SK-MEL-5 (cell line): ENCODE measurements around the gene TMC6. TPM values are rescaled to one million over a fixed set of nuclear protein-coding genes. Genes with fewer than 3 reads are reported as not detected.
"Not testable (repeated sequence)": the region's sequence is repeated elsewhere in the genome, so short reads cannot be mapped to it uniquely, and the experiment has no call there.

Experiments
- DNase-seq: peaks from one replicate; pipeline ENCODE4 v3.0.0-alpha.2; 2016; ENCODE audit warnings: low read depth, low spot score
- in situ Hi-C: cut with HindIII; loops from 2 replicates; pipeline ENCODE4 v1.10.0; 2016; ENCODE audit warnings: low sequenced_read_pairs, high pct_unique_total_duplicates, low pct_unique_long_range_greater_than_20kb
- total RNA-seq: library from RNA; depleted of rRNA; stranded (reverse); fragments of >200 nt; shearing (Covaris generic); gene quantifications from 2 replicates; pipeline ENCODE4 v1.2.3, GENCODE V29; 2014

Gene TMC6
- total RNA-seq, 1 experiment from 2014 or later: 299 TPM

DNA sequence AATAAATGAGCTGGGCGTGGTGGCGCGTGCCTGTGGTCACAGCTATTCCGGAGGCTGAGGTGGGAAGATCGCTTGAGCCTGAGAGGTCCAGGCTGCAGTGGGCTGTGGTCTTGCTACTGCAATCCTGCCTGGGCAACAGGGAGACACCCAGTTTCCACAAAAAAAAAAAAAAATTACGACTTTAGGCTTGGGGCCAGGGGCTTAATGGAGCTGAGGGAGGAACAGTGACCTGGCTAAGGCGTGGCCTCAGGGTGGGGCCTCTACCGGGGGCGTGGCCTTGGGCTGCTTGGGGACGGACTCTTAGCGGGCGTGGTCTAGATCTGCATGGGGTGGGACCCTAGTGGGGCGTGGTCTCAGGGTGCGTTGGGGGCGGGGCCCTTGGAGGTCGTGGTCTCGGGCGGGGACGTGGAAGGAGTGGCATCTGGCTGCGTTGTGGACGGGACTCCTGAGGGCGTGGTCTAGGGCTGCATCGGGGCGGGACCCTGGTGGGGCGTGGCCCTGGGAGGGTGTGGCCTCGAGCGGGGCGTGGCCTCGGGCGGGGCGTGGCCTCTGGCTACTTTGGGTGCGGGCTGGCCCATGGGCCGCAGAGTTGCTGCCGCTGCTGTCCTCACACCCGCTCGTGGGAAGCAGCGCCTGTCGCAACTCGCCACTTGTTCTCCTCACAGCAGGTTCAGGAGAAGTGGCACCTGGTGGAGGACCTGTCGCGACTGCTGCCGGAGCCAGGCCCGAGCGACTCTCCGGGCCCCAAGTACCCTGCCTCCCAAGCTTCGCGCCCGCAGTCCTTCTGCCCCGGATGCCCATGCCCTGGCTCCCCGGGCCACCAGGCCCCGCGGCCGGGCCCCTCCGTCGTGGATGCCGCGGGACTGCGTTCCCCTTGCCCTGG lies 11.9 kb upstream of the TMC6 start:
- DNase-seq: peak; percentile 100
- in situ Hi-C loops: no loop called here

DNA sequence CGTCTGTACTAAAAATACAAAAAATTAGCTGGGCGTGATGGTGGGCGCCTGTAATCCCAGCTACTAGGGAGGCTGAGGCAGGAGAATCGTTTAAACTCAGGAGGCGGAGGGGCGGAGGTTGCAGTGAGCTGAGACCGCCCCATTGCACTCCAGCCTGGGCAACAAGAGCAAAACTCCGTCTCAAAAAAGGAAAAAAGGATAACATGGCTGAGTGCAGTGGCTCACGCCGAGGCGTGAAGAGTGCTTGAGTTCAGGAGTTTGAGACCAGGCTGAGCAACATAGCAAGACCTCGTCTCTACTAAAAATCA lies 11.3 kb upstream of the TMC6 start:
- in situ Hi-C loops, DNase-seq: not testable (repeated sequence)

DNA sequence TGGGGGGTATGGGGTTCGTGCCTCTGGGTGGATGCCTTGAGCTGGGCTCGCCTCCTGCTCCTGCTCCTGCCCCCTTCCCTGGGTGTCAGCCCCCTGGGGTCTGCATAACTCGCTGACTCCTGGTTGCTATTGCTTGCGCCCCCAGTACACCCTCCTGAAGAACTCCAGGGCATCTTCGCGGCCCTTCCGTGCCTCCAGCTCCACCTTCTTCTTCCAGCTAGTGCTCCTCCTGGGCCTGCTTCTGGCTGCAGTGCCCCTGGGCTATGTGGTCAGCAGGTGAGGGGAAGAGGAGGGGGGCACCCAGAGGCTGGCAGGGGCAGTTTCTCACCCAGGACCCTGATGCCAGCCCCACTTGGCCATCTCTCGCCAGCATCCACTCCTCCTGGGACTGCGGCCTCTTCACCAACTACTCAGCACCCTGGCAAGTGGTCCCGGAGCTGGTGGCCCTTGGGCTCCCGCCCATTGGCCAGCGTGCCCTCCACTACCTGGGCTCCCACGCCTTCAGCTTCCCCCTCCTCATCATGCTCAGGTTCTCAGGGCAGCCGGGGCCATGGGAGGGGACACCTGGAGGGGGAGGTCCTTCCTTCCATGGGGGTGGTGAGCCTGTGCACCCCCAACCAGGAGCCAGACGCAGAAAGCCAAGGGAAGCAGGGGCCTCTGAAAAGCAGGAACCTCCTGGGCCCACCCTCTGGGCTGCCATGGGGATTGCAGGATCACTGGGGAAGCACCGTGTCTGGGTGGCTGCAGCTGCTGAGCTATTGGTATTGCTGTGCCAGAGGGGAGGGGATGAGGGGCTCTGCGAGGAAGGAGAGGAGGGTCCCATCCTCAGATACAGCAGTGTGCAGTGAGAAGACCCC lies 9.9 kb upstream of the TMC6 start:
- in situ Hi-C loops: no loop called here
- DNase-seq: no peak

DNA sequence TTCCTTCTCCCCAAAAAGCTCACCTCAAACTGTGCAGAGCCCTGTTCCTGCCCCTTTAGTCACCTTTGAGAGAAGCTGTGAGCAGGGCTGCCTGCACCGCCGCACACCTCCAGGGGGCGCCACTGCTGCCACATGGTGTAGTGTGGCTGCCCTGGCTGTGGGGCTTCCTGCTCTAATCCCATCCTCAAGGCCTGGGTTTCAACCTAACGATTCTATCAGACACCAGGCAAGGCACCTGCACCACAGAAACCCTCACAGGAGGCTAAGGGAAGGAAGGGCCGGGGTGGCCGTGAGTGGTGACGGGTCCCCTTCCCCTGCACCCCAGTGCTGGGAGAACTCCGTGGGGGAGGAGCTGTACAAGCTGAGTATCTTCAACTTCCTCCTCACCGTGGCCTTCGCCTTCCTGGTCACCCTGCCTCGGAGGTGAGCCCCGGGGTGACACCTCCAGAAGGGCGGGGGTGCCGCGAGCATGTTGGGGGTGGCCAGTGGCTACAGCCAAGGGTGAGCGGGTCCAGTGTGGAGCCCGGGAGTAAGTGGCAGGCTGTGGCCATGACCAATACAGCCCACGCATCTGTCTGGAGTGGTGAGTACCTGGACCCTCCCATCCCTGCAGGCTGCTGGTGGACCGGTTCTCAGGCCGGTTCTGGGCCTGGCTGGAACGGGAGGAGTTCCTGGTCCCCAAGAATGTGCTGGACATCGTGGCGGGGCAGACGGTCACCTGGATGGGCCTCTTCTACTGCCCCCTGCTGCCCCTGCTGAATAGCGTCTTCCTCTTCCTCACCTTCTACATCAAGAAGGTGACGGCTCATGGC lies 9.0 kb upstream of the TMC6 start:
- in situ Hi-C loops: no loop called here
- DNase-seq: peak; percentile 56

DNA sequence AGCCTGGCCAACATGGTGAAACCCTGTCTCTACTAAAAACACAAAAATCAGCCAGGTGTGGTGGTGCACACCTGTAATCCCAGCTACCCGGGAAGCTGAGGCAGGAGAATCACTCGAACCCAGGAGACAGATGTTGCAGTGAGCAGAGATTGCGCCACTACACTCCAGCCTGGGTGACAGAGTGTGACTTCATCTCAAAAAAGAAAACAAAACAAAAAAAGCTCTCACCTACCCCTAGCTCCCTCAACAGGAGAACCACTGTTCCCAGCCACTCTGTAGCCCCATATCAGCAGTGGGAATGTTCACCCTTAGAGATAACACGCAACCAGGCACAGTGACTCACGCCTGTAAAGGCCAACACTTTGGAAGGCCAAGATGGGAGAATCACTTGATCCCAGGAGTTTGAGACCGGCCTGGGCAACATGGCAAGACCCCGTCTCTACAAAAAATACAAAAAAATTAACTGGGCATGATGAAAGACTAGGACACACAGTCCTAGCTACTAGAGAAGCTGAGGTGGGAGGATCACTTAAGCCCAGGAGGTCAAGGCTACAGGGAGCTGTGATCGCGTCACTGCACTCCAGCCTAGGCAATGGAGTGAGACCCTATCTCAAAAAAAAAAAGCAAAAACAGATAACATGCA lies 7.4 kb upstream of the TMC6 start:
- no peak for DNase-seq
- in situ Hi-C loops: no loop called here

DNA sequence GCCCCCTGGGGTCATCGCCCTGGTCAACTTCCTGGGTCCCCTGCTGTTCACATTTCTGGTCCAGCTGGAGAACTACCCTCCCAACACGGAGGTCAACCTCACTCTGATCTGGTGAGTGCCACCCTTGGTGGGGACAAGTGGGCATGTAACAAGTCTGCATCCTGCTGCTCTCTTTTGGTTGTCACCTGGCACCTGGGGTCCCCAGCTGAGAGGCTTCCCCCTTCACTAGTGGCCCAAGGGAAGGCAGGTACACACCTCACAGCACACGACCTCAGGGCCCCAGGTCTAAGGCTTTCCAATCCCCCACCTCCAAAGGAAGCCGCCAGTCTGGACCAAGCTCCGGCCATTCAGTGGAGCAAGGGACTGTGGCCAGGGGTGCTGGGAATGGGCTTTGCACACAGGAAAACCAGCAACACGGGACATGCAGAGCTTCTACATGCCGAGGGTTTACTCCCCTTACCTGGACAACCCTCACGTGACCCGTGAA lies 6.4 kb upstream of the TMC6 start:
- no peak for DNase-seq
- in situ Hi-C loops: no loop called here

DNA sequence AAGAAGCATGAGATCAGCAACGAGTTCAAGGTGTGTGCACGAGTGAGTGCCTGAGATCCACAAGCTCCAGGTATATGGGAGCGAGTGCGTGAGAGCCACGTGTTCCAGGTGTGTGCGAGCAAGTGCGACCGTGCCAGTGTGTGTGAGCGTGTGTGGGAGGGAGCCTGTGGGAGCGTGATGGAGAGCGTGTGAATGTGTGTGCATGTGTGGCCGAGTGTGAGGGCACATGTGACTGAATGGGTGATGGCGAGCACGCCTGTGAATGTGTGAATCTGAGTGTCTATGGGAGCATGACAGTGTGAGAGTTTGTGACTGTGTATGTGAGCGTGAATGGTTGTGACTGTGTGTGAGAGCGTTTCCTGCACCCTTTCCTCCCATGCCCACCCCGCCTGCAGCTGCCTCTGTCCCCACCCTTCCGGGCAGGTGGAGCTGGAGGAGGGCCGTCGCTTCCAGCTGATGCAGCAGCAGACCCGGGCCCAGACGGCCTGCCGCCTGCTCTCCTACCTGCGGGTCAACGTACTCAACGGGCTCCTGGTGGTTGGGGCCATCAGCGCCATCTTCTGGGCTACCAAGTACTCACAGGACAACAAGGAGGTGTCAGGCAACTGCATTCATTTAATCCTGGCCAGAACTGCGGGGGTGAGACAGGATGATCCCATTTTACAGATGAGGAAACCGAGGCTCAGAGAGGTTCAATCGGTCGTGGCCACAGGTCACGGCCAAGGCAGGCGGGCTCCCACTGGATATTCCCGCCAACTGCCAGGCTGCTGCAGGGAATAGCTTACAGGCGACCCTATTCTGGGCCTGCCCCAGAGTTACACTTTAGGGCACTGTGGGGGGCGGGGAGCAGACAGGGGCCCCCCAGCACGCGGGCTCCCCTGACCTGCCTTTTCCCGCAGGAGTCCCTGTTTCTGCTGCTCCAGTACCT lies 5.7 kb upstream of the TMC6 start:
- DNase-seq: peak; percentile 92
- in situ Hi-C loops: no loop called here

DNA sequence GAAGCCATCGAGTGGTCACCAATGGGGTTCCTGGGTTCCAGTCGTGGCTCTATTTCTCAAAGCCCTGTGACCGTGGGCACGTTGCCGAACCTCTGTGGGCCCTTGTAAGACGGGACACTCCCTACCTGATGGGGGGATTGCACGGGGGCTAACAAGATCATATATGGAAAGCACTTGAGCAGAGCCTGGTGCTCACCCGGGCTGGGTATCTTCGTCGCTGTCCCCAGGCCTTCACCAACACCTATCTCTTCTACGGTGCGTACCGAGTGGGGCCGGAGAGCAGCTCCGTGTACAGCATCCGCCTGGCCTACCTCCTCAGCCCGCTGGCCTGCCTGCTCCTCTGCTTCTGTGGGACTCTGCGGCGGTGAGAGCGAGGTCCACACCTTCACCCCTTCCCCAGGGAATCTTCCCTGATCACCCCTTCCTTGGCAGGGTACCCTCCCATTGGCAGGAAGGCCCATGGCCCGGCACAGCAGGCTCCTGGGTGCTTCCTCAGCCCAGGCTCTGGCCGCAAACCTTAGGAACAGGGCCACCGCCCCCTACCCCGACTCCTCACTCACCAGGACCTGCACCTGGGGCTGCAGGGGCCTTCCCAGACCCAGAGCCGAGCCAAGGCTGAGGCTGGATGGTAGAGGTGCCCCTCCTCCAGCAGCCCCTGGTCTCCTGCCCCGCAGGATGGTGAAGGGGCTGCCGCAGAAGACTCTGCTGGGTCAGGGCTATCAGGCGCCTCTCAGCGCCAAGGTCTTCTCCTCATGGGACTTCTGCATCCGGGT lies 4.8 kb upstream of the TMC6 start:
- DNase-seq: no peak
- in situ Hi-C loops: no loop called here

DNA sequence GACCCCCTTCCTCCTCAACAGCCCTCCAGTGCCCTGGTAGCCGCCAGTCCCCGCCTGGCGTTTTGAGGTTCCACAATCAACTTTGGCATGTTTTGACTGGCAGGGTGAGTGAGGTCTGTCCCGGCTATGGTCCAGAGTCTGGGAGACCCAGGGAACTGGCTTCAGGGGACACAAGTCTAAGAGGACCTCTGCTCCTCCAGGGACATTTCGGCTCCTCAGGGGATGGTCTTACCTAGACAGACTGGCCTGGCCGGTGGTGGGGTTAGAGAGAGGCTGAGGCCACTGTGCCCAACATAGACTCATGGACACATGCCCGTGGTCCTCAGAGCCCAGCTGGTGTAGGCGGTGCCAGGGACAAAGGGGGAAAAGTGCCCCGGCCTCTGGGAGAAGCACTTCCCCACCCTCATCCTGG lies 4.2 kb upstream of the TMC6 start:
- in situ Hi-C loops: no loop called here
- no peak for DNase-seq

DNA sequence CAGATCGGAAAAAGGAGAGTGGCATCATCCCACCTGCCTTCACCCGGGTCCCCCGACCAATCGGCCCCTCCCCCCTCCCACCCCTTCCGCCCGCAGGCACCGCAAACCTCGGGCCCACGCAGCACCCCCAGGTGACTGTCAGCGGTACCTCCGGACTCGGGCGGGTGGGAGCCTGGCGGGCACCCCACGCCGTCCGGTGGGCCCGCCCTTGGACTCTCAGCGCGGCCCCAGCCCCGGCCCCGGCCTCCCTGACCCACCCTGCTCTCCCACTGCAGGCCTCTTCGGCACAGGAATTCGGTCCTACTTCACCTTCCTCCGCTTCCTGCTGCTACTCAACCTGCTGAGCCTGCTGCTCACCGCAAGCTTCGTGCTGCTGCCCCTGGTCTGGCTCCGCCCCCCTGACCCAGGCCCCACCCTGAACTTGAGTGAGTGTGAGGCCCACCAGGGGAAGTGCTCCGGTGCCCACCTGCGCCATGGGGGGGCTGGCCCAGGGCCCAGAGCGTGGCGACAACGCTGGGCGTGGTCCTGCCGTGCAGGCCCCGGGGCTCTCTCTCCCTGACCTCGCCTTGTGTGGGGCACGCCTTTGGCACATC lies 3.6 kb upstream of the TMC6 start:
- in situ Hi-C loops: no loop called here
- DNase-seq: no peak

DNA sequence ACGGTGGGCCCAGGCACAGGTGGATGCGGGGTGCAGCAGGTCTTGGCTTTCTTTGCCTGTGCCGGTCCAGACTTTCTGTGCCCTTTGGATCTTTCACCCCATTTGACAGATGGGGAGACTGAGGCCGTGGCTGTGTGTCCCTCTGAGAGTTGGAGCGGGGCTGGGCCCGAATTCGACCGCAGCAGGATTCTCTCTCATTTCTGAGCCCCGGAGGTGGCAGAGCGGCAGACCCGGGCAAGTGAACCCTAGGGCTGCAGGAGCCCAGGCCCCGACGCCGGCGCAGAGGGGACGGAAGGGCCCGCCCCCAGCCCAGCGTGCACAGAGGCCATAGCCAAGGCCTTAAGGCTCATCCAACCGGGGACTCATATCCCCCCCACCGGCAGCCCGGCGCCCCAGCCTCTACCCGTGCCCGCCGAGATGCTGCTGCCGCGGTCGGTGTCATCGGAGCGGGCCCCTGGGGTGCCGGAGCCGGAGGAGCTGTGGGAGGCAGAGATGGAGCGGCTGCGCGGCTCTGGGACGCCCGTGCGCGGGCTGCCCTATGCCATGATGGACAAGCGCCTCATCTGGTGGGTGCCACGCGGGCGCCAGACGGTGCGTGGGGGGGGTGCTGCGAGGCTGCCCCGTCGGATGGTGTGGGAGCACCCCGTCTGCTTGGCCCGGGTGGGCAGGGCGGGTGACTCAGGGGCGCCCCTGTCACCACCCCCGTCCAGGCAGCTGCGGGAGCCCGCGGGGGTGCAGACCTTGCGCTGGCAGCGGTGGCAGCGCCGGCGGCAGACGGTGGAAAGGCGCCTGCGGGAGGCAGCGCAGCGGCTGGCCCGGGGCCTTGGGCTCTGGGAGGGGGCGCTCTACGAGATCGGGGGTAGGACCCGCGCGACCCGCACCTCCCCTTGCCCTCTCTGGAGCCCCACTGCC lies 2.9 kb upstream of the TMC6 start:
- no peak for DNase-seq
- in situ Hi-C loops: no loop called here

DNA sequence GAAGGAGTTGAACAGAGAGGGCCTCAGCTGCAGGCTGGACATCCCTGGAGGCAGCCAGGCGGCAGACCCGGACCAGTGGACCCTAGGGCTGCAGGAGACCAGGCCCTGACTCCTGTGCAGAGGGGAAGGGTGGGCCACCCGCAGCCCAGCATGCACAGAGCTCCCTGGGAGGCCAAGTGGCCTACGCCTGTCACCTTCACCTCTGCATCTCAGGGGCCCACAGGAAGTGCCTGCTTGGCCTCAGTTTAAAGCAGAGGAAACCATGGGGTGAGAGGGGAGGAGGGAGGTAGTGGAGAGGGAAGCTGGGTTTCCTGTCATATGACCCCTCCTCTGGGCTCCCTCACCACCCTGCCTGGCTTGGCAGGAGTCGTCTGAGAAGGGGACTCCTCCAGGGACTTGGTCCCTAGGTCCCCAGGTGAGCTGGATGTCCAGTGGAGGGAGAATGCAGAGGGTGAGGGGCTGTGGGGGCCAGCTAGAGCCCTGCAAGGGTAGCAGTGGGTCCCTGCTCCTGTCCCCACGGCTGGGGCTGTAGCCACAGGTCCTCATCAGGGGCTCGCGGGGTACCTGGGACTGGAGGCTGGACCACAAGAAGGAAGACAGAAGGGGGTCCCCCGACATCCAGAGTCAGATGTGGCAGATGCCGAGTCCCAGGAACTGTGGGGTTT lies 2.0 kb upstream of the TMC6 start, which contains the start of gene TMC8:
Gene TMC8, plus strand, starts transcription at position 335 of the 665 bp plus-strand sequence. CDS start 818 bp downstream, outside the sequence.
- peak; percentile 47 for DNase-seq
- in situ Hi-C loops: no loop called here

DNA sequence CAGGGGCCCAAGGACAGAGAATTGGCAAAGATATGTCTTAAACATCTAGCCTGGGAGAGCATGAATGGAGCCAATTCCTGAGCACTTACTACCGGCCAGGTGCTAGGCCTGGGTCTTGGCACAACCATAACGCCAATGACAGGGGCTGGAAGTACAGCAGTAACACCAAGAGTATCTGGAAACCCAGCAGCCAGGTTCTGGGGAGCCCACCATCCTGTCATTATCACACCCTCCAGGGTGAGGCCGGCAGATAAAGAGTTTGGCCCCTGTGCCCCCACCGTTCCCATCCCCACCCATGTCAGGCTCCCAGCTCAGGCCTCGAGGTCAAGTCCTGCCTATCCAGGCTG lies 1.5 kb upstream of the TMC6 start:
- in situ Hi-C loops: no loop called here
- DNase-seq: no peak
